ENCODE measurements around the gene ETHE1. TPM values are rescaled to one million over a fixed set of nuclear protein-coding genes. Genes with fewer than 3 reads are reported as not detected.

The ETHE1 gene
- total RNA-seq, 2 experiments from 2014 or later = 20.2 to 21.7 TPM

DNA sequence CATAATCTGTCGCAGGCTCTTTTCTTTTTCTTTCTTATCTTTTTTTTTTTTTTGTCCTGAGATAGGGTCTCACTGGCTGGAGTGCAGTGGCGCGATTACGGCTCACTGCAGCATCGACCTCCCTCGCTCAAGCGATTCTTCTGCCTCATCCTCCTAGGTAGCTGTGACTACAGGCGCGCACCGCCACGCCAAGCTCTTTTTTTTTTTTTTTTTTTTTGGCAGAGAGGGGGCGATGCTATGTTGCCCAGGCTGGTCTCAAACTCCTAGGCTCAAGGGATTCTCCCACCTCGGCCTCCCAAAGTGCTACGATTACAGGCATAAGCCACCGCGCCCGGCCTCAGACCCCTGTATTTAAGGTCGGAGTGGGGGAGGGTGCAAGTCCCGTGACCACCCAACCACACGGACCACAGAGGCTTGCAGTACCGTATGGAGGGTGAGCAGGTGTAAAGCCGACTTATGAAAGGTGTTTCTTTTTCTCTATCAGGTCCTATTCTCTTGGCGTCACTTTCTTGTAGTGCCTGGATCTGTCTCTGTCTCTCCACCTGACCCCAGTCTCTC is 24.5 kb downstream of the ETHE1 start:
- Mint-ChIP-seq H3K27me3 (no peaks in the 10 kb centered on the region), H3K9me3 (no peaks in the 10 kb centered on the region), H3K4me1 (ENCODE audit: low read depth) (peaks cover 40% of the 10 kb centered on the region), H3K27ac (peak overlapping the region; percentile 96), H3K36me3 (ENCODE audit: low read depth) (peaks cover 50% of the 10 kb centered on the region), H3K4me3 (peak overlapping the region; percentile 94)
- Histone ChIP-seq H3K4me3 (ENCODE audit: low read length) (no peak overlapping the region), H3K4me1 (ENCODE audit: insufficient read depth, low read length) (peaks cover 35% of the 10 kb centered on the region), H3K27ac (ENCODE audit: low read depth in 1 of 2, low read length in 2 of 2) (no peak overlapping the region), H3K36me3 (ENCODE audit: insufficient read depth, low read length) (peaks cover 6% of the 10 kb centered on the region), H3K9me3 (ENCODE audit: control insufficient read depth in 1 of 2, insufficient read depth in 1 of 2, low read length in 2 of 2) (no peaks in the 10 kb centered on the region), H3K27me3 (ENCODE audit: control insufficient read depth in 1 of 2, insufficient read depth in 2 of 2, low read length in 2 of 2) (no peaks in the 10 kb centered on the region)
- ChIA-PET POLR2A (interaction anchor here (1.0 to 3.1 kb wide), 3 partner anchors 39 to 63 kb away, joined by 3 to 88 read pairs (median 5); no protein-coding TSS in a partner anchor), CTCF (interaction anchor here (1.2 kb wide), 1 partner anchor 55 kb away, joined by 9 read pairs; no protein-coding TSS in a partner anchor)
- DNase-seq = peak in 1 of 14 experiments; percentile 34
- TF ChIP-seq, protein P1, sequence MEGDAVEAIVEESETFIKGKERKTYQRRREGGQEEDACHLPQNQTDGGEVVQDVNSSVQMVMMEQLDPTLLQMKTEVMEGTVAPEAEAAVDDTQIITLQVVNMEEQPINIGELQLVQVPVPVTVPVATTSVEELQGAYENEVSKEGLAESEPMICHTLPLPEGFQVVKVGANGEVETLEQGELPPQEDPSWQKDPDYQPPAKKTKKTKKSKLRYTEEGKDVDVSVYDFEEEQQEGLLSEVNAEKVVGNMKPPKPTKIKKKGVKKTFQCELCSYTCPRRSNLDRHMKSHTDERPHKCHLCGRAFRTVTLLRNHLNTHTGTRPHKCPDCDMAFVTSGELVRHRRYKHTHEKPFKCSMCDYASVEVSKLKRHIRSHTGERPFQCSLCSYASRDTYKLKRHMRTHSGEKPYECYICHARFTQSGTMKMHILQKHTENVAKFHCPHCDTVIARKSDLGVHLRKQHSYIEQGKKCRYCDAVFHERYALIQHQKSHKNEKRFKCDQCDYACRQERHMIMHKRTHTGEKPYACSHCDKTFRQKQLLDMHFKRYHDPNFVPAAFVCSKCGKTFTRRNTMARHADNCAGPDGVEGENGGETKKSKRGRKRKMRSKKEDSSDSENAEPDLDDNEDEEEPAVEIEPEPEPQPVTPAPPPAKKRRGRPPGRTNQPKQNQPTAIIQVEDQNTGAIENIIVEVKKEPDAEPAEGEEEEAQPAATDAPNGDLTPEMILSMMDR (IDR thresholded peaks at IDR 0.05) = no peak
- no peak for ATAC-seq (ENCODE audit: poor library complexity)
- intact Hi-C loops (cut with DNase I, micrococcal nuclease) = loop anchor here in 1 of 2 experiments (5.0 kb wide), 1 partner anchor 55 kb away; no protein-coding TSS in a partner anchor

GRCh38 chr19:43501661-43502418 is 25.2 kb downstream of the ETHE1 start:
- intact Hi-C loops (cut with DNase I, micrococcal nuclease) = loop anchor here in 1 of 2 experiments (2.0 to 5.0 kb wide), 2 partner anchors 21 to 55 kb away; no protein-coding TSS in a partner anchor
- no peaks in the 10 kb centered on the region for H3K9me3 ChIP-seq (ENCODE audit: control insufficient read depth in 1 of 2, insufficient read depth in 1 of 2, low read length in 2 of 2)
- TF ChIP-seq, protein P1 (IDR thresholded peaks at IDR 0.05) = no peak
- peak overlapping the region; percentile 96 for H3K27ac Mint-ChIP-seq
- peaks cover 35% of the 10 kb centered on the region for H3K4me1 ChIP-seq (ENCODE audit: insufficient read depth, low read length)
- ChIA-PET POLR2A (interaction anchor here (0.5 to 1.4 kb wide), 4 partner anchors 38 to 63 kb away, joined by 3 to 5 read pairs (median 3); no protein-coding TSS in a partner anchor), CTCF (interaction anchor here (1.2 kb wide), 1 partner anchor 55 kb away, joined by 9 read pairs; no protein-coding TSS in a partner anchor)
- no peaks in the 10 kb centered on the region for H3K27me3 ChIP-seq (ENCODE audit: control insufficient read depth in 1 of 2, insufficient read depth in 2 of 2, low read length in 2 of 2)
- no peak overlapping the region for H3K27ac ChIP-seq (ENCODE audit: low read depth in 1 of 2, low read length in 2 of 2)
- peaks cover 10% of the 10 kb centered on the region for H3K36me3 ChIP-seq (ENCODE audit: insufficient read depth, low read length)
- DNase-seq (no peak), ATAC-seq (ENCODE audit: poor library complexity) (no peak)
- H3K36me3 Mint-ChIP-seq (ENCODE audit: low read depth) = peaks cover 53% of the 10 kb centered on the region
- no peak overlapping the region for H3K4me3 ChIP-seq (ENCODE audit: low read length)
- peak overlapping the region; percentile 94 for H3K4me3 Mint-ChIP-seq
- no peaks in the 10 kb centered on the region for H3K9me3 Mint-ChIP-seq
- H3K4me1 Mint-ChIP-seq (ENCODE audit: low read depth) = peaks cover 40% of the 10 kb centered on the region
- H3K27me3 Mint-ChIP-seq = no peaks in the 10 kb centered on the region

DNA sequence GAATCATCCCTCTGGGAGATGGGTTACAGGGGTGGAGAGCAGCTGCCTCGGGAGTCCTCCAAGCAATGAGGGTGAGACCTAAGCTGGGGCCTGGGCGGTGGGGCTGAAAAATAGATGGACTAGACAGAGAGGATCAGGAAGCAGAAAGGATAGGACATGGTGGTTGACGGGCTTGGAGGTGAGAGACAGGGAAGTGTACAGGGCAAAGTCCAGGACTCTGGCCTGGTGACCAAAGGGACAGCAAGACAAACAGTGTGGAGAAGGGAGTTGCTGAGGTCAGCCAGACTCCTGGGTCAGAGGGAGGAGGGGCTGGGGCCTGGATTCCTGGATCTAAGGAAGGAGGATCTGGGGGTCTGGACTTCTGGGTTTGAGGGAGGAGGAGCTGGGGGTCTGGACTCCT is 28.0 kb downstream of the ETHE1 start:
- no peaks in the 10 kb centered on the region for H3K9me3 Mint-ChIP-seq
- no peak overlapping the region for H3K27ac ChIP-seq (ENCODE audit: low read depth in 1 of 2, low read length in 2 of 2)
- H3K36me3 ChIP-seq (ENCODE audit: insufficient read depth, low read length) = peaks cover 31% of the 10 kb centered on the region
- H3K4me3 Mint-ChIP-seq = no peak overlapping the region
- no peaks in the 10 kb centered on the region for H3K9me3 ChIP-seq (ENCODE audit: control insufficient read depth in 1 of 2, insufficient read depth in 1 of 2, low read length in 2 of 2)
- no peaks in the 10 kb centered on the region for H3K27me3 Mint-ChIP-seq
- ChIA-PET POLR2A (no interaction called here), CTCF (no interaction called here)
- TF ChIP-seq, protein P1 (IDR thresholded peaks at IDR 0.05) = no peak
- no peak overlapping the region for H3K27ac Mint-ChIP-seq
- H3K4me3 ChIP-seq (ENCODE audit: low read length) = no peak overlapping the region
- peaks cover 69% of the 10 kb centered on the region for H3K36me3 Mint-ChIP-seq (ENCODE audit: low read depth)
- intact Hi-C loops (cut with DNase I, micrococcal nuclease) = no loop called here
- H3K27me3 ChIP-seq (ENCODE audit: control insufficient read depth in 1 of 2, insufficient read depth in 2 of 2, low read length in 2 of 2) = no peaks in the 10 kb centered on the region
- DNase-seq (no peak), ATAC-seq (ENCODE audit: poor library complexity) (no peak)
- peaks cover 20% of the 10 kb centered on the region for H3K4me1 ChIP-seq (ENCODE audit: insufficient read depth, low read length)
- peaks cover 24% of the 10 kb centered on the region for H3K4me1 Mint-ChIP-seq (ENCODE audit: low read depth)
